Measurements from ENCODE around the gene DCAF5. TPM values are rescaled to one million over a fixed set of nuclear protein-coding genes. Genes with fewer than 3 reads are reported as not detected.
"Not testable (repeated sequence)": the region's sequence is repeated elsewhere in the genome, so short reads cannot be mapped to it uniquely, and the experiment has no call there.

Gene DCAF5
- total RNA-seq, 4 donors from 2014 or later = 38.7 to 57.8 (median 48.9) TPM

DNA sequence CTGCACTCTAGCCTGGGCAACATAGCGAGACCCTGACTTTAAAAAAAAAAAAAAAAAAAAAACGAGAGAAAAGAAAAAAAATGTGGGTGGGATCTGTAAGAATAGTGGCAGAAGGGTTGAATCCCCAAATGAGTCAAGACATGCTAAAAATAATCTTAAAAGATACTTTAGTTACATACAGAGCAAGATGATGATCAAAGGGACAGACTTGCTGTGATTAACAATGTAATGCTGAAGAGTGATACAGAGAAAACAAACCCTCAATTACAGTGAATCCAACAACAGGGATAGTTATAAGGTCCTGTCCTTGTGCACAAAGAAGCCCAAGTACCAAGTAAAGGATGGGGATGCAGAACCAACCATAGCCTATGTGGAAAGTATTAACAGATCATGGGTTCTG lies 80.3 kb downstream of the DCAF5 start:
- no peaks in the 10 kb centered on the region for H3K27me3 ChIP-seq
- DNase-seq = no peak
- H3K9me3 ChIP-seq = no peaks in the 10 kb centered on the region
- peaks cover 0 to 33% (median 0%) of the 10 kb centered on the region in 3 donors for H3K36me3 ChIP-seq
- no peak for TF ChIP-seq POLR2A (IDR thresholded peaks at IDR 0.05)
- TF ChIP-seq, protein P1, sequence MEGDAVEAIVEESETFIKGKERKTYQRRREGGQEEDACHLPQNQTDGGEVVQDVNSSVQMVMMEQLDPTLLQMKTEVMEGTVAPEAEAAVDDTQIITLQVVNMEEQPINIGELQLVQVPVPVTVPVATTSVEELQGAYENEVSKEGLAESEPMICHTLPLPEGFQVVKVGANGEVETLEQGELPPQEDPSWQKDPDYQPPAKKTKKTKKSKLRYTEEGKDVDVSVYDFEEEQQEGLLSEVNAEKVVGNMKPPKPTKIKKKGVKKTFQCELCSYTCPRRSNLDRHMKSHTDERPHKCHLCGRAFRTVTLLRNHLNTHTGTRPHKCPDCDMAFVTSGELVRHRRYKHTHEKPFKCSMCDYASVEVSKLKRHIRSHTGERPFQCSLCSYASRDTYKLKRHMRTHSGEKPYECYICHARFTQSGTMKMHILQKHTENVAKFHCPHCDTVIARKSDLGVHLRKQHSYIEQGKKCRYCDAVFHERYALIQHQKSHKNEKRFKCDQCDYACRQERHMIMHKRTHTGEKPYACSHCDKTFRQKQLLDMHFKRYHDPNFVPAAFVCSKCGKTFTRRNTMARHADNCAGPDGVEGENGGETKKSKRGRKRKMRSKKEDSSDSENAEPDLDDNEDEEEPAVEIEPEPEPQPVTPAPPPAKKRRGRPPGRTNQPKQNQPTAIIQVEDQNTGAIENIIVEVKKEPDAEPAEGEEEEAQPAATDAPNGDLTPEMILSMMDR (IDR thresholded peaks at IDR 0.05) = no peak
- no peak overlapping the region for H3K27ac ChIP-seq
- H3K4me1 ChIP-seq = no peaks in the 10 kb centered on the region
- no peak overlapping the region for H3K4me3 ChIP-seq

DNA sequence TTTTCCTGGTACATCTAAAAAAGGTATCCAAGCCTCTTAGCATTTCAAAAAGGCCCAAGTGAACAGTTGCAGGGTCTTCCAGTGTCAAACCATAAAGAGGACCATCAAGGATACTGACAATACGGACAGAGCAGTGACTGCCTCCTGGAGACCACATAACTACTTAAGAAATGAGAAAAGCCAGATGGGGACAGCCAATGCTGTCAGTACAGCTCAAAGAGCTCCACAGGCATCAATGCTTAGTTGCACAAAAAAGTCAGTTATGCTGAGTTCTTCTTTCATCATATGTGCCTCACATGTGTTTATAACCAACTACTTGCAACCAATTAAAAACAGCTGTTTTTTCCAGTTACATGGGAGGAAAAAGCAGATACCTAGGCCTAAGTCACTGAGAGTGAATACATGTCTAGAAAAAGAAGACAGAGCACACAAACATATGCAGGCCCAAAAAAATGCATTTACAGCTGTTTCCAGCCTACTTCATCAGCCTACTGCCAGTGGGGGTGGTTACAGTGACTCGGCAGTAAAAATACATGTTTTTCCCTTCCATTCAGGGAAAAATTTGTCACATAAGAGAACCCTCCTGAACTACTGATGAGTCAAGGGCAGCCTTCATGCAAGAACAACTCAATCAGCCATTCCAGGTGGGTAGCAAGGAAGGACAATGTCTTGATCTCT lies 84.0 kb downstream of the DCAF5 start:
- TF ChIP-seq, protein P1 (IDR thresholded peaks at IDR 0.05) = no peak
- TF ChIP-seq POLR2A (IDR thresholded peaks at IDR 0.05) = no peak
- no peaks in the 10 kb centered on the region for H3K9me3 ChIP-seq
- H3K27ac ChIP-seq = no peak overlapping the region
- peaks cover 0 to 21% (median 0%) of the 10 kb centered on the region in 3 donors for H3K36me3 ChIP-seq
- no peaks in the 10 kb centered on the region for H3K4me1 ChIP-seq
- H3K4me3 ChIP-seq = no peak overlapping the region
- no peak for DNase-seq
- H3K27me3 ChIP-seq = no peaks in the 10 kb centered on the region

- Histone ChIP-seq H3K4me1 (no peaks in the 10 kb centered on the region), H3K27me3 (no peaks in the 10 kb centered on the region), H3K9me3 (no peaks in the 10 kb centered on the region), H3K36me3 (peaks cover 0 to 12% (median 0%) of the 10 kb centered on the region in 3 donors), H3K27ac (no peak overlapping the region), H3K4me3 (no peak overlapping the region)
- TF ChIP-seq, protein P1 (IDR thresholded peaks at IDR 0.05) = no peak
- TF ChIP-seq POLR2A (IDR thresholded peaks at IDR 0.05) = no peak
- DNase-seq = no peak
Measured at GRCh38 chr14:69066396-69067171, 86.3 kb downstream of the DCAF5 start.

GRCh38 chr14:69065934-69066333 lies 87.0 kb downstream of the DCAF5 start:
- not testable (repeated sequence) for H3K27me3 ChIP-seq, H3K4me3 ChIP-seq, H3K9me3 ChIP-seq, H3K27ac ChIP-seq, H3K4me1 ChIP-seq, DNase-seq
- peaks cover 0 to 12% (median 0%) of the 10 kb centered on the region in 3 donors for H3K36me3 ChIP-seq

- Histone ChIP-seq H3K9me3 (no peaks in the 10 kb centered on the region), H3K36me3 (peaks cover 0 to 19% (median 0%) of the 10 kb centered on the region in 3 donors), H3K27ac (no peak overlapping the region), H3K4me1 (no peaks in the 10 kb centered on the region), H3K27me3 (no peaks in the 10 kb centered on the region), H3K4me3 (no peak overlapping the region)
- peak in 1 of 3 donors; percentile 78 for DNase-seq
- TF ChIP-seq POLR2A (IDR thresholded peaks at IDR 0.05) = no peak
- TF ChIP-seq, protein P1 (IDR thresholded peaks at IDR 0.05) = no peak
Measured at GRCh38 chr14:69064596-69064995, 88.3 kb downstream of the DCAF5 start.
